CD4-positive, alpha-beta T cell (primary cell): Measurements from ENCODE around the gene NEURL2. TPM values are rescaled to one million over a fixed set of nuclear protein-coding genes. Genes with fewer than 3 reads are reported as not detected.

Source experiments
- ATAC-seq: fragments of 200-7000 bp; cut with Tn5 transposase; one replicate; pipeline ENCODE4 v1.10.0; 2022; ENCODE audit warnings: mild to moderate bottlenecking; ENCODE audit not compliant: poor library complexity
- CTCF ChIA-PET: fragments of 350-600 bp; sonication (Branson Sonifier 250); formaldehyde crosslinking; loops from one replicate; lab custom pipeline; 2021; ENCODE audit warnings: antibody characterized with exemption, inconsistent platforms; lab: Charles Lee
- POLR2A ChIA-PET: fragments of 350-600 bp; sonication (Branson Sonifier 250); formaldehyde crosslinking; loops from one replicate; lab custom pipeline; 2021; ENCODE audit warnings: antibody characterized with exemption, inconsistent platforms; lab: Charles Lee
- DNase-seq, 14 experiments: peaks; one replicate each; pipeline ENCODE4 v3.0.0-alpha.2; 2013 to 2020; ENCODE audit warnings: mixed read lengths in 2 of 14
- H3K27ac ChIP-seq, 2 donors: one replicate each; pipeline versions ENCODE4 v1.5.1 to v1.7.0; 2013; ENCODE audit warnings: low read length in 2 of 2, low read depth in 1 of 2, mild to moderate bottlenecking in 1 of 2
- H3K27me3 ChIP-seq, 2 experiments: 1 replicate in 1 of 2; 2 replicates in 1 of 2; pipeline versions ENCODE4 v1.6.1 to v1.7.0; 2013; ENCODE audit warnings: low read length in 2 of 2, control low read depth in 1 of 2, mild to moderate bottlenecking in 1 of 2, moderate library complexity in 1 of 2; ENCODE audit not compliant: insufficient read depth in 2 of 2, control insufficient read depth in 1 of 2
- H3K36me3 ChIP-seq: one replicate; pipeline ENCODE4 v1.6.1; 2013; ENCODE audit warnings: low read length, control low read depth; ENCODE audit not compliant: insufficient read depth
- H3K4me1 ChIP-seq: one replicate; pipeline ENCODE4 v1.6.1; 2013; ENCODE audit warnings: low read length, control low read depth; ENCODE audit not compliant: insufficient read depth
- H3K4me3 ChIP-seq: one replicate; pipeline ENCODE4 v1.5.1; 2013; ENCODE audit warnings: mild to moderate bottlenecking, low read length, moderate library complexity
- H3K9me3 ChIP-seq, 2 experiments: 1 replicate in 1 of 2; 2 replicates in 1 of 2; pipeline versions ENCODE4 v1.6.1 to v1.7.0; 2013; ENCODE audit warnings: low read length in 2 of 2, mild to moderate bottlenecking in 2 of 2, control low read depth in 1 of 2, moderate library complexity in 1 of 2; ENCODE audit not compliant: control insufficient read depth in 1 of 2, insufficient read depth in 1 of 2
- H3K27ac Mint-ChIP-seq: one replicate; pipeline ENCODE4 v1.8.0; 2020; ENCODE audit warnings: mixed read lengths
- H3K27me3 Mint-ChIP-seq: one replicate; pipeline ENCODE4 v1.8.0; 2021; ENCODE audit warnings: mixed read lengths
- H3K36me3 Mint-ChIP-seq: one replicate; pipeline ENCODE4 v1.8.0; 2021; ENCODE audit warnings: low read depth, mixed read lengths
- H3K4me1 Mint-ChIP-seq: one replicate; pipeline ENCODE4 v1.8.0; 2021; ENCODE audit warnings: low read depth, mixed read lengths
- H3K4me3 Mint-ChIP-seq: one replicate; pipeline ENCODE4 v1.8.0; 2020; ENCODE audit warnings: mild to moderate bottlenecking, mixed read lengths
- H3K9me3 Mint-ChIP-seq: one replicate; pipeline ENCODE4 v1.8.0; 2020; ENCODE audit warnings: mixed read lengths
- CTCF ChIP-seq: fragments of 200-600 bp; IDR thresholded peaks from one replicate; pipeline ENCODE4 v1.8.0; 2022; ENCODE audit warnings: antibody characterized with exemption, mild to moderate bottlenecking
- intact Hi-C, 2 experiments: fragments of 100-400 bp; cut with DNase I in 1 of 2; cut with micrococcal nuclease in 1 of 2; formaldehyde crosslinking; loops; one replicate each; pipeline versions ENCODE4 v1.15.1 to v1.9.0; 2023 to 2025; cut with DNase I, micrococcal nuclease
- polyA plus RNA-seq, 2 donors: library from polyadenylated mRNA; unstranded; fragments of 120-200 nt; gene quantifications; one replicate each; pipeline ENCODE4 v1.2.1, GENCODE V29; 2013
- total RNA-seq, 174 experiments: library from RNA in 2 of 174; stranded (reverse) in 2 of 174; gene quantifications; one replicate each; pipeline ENCODE4 v1.2.3 and lab custom pipeline; 2021 to 2026

The NEURL2 gene
- total RNA-seq: 1 to 10 TPM; 1.5 to 2.5 TPM
- polyA plus RNA-seq (2013, experiment 1 of 2): 2.3 TPM
- 2.2 TPM for polyA plus RNA-seq (2013, experiment 2 of 2)
- 0.41 to 7.4 (median 2.8) reads per million in 172 experiments for total RNA-seq (lab: John Stamatoyannopoulos, UW)

DNA sequence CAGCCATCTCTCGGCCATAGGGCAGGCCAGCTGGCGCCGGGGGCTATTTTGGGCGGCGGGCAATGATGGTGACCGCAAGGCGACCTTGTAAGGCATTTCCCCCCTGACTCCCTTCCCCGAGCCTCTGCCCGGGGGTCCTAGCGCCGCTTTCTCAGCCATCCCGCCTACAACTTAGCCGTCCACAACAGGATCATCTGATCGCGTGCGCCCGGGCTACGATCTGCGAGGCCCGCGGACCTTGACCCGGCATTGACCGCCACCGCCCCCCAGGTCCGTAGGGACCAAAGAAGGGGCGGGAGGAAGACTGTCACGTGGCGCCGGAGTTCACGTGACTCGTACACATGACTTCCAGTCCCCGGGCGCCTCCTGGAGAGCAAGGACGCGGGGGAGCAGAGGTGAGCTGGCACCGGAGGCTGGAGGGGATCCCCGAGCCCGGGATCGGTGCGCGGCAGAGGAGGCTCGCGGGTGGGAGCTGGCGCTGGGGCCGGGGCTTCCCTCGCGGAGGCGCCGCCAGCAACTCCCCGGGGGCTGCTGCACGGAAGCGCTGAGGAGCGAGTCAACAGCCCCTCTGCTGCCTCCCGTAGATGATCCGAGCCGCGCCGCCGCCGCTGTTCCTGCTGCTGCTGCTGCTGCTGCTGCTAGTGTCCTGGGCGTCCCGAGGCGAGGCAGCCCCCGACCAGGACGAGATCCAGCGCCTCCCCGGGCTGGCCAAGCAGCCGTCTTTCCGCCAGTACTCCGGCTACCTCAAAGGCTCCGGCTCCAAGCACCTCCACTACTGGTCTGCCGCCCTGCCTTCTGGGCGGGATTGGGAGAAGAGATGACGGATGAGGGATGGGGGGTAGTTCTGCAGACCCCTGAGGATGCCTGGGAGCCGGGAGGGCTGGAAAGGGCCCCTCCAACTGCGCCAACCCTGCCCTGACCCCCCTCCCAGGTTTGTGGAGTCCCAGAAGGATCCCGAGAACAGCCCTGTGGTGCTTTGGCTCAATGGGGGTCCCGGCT is at the start of gene NEURL2, which contains the start of gene CTSA:
TSS of gene NEURL2 (minus strand) at position 224 of the 999 bp plus-strand sequence. CDS start at position 7, 217 bp downstream.
TSS of gene CTSA (plus strand) at position 351 of the 999 bp plus-strand sequence. CDS start at position 585, 234 bp downstream.
- peaks cover 48% of the 10 kb centered on the region for H3K4me1 ChIP-seq
- ATAC-seq: peak; percentile 79
- ChIA-PET CTCF (interaction anchor here (0.7 to 1.6 kb wide), 5 partner anchors 10 to 67 kb away, joined by 3 to 5 read pairs (median 4); partner anchors contain the start of gene ZSWIM1), POLR2A (interaction anchor here (0.7 to 8.2 kb wide), 13 partner anchors 10 to 92 kb away, joined by 3 to 105 read pairs (median 5); partner anchors contain the start of genes ACOT8, PCIF1, SNX21 and ZNF335)
- Mint-ChIP-seq H3K9me3 (no peaks in the 10 kb centered on the region), H3K4me1 (peaks cover 51% of the 10 kb centered on the region), H3K27me3 (no peaks in the 10 kb centered on the region), H3K27ac (peak within 1 kb of the TSS; percentile 84), H3K36me3 (peaks cover 32% of the 10 kb centered on the region), H3K4me3 (peak within 1 kb of the TSS; percentile 96)
- H3K27ac ChIP-seq: peak within 1 kb of the TSS; percentile 50 to 65
- intact Hi-C loops: loop anchor here (1.0 to 5.0 kb wide), 7 partner anchors 10 to 80 kb away; partner anchors contain the start of genes ACOT8 (in 2 of the 2), PCIF1 (in 2 of the 2), ZSWIM3 (in 2 of the 2) and UBE2C (in 1 of the 2)
- no peak for TF ChIP-seq CTCF
- no peaks in the 10 kb centered on the region for H3K9me3 ChIP-seq
- peak within 1 kb of the TSS; percentile 93 for H3K4me3 ChIP-seq
- H3K36me3 ChIP-seq: peaks cover 35% of the 10 kb centered on the region
- DNase-seq: peak; percentile 64 to 92 (median 76)
- no peaks in the 10 kb centered on the region for H3K27me3 ChIP-seq

DNA sequence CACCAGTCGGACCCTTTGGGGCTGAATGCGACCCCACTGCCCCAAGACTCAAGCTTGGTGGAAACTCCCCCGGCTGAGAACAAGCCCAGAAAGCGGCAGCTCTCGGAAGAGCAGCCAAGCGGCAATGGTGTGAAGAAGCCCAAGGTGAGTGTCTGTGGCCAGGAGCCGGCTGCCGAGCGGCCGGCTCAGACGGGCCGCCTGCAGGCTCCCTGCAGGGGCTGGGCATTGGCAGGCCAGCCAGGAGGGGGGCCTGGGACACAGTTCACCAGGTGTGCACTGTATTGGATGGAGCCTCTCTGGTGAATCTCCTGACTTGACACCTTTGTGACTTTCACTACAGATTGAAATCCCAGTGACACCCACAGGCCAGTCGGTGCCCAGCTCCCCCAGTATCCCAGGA is 49.5 kb upstream of the NEURL2 start:
- no peak overlapping the region for H3K27ac ChIP-seq
- Mint-ChIP-seq H3K36me3 (peaks cover 71% of the 10 kb centered on the region), H3K27ac (no peak overlapping the region), H3K4me1 (peaks cover 20% of the 10 kb centered on the region), H3K27me3 (no peaks in the 10 kb centered on the region), H3K4me3 (no peak overlapping the region), H3K9me3 (no peaks in the 10 kb centered on the region)
- no peak for ATAC-seq
- no peak for TF ChIP-seq CTCF
- intact Hi-C loops: no loop called here
- no peak for DNase-seq
- H3K27me3 ChIP-seq: no peaks in the 10 kb centered on the region
- no peak overlapping the region for H3K4me3 ChIP-seq
- POLR2A ChIA-PET: interaction anchor here (0.7 to 0.8 kb wide), 2 partner anchors 8 to 11 kb away, joined by 3 read pairs; no protein-coding TSS in a partner anchor
- H3K36me3 ChIP-seq: peaks cover 82% of the 10 kb centered on the region
- no peaks in the 10 kb centered on the region for H3K9me3 ChIP-seq
- H3K4me1 ChIP-seq: peaks cover 28% of the 10 kb centered on the region
- CTCF ChIA-PET: no interaction called here

DNA sequence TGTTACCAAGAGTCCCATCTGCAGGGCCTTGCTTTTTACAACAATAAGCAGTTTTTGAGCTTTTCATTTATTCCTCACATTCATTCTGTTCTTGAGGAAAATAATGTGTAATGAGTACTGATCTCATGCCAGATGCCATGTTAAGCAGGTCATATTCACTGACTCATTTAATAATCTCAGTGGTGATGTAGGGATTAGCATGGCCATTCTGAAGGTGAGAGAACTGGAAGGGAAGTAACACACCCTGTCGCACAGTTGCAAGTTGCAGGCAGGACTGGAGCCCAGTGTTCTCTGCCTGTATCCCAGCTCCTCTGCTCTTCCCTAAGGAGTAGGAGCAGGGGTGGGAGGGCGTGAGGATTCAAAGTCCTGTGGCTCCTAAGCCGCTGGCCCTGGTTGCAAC is 49.0 kb upstream of the NEURL2 start:
- intact Hi-C loops: no loop called here
- no peak overlapping the region for H3K4me3 ChIP-seq
- H3K9me3 ChIP-seq: no peaks in the 10 kb centered on the region
- TF ChIP-seq CTCF: no peak
- H3K27ac Mint-ChIP-seq: no peak overlapping the region
- no peak for ATAC-seq
- peak overlapping the region; percentile 1 for H3K4me3 Mint-ChIP-seq
- peaks cover 71% of the 10 kb centered on the region for H3K36me3 Mint-ChIP-seq
- CTCF ChIA-PET: no interaction called here
- no peaks in the 10 kb centered on the region for H3K9me3 Mint-ChIP-seq
- H3K27me3 Mint-ChIP-seq: no peaks in the 10 kb centered on the region
- no peak overlapping the region for H3K27ac ChIP-seq
- no peak for DNase-seq
- H3K27me3 ChIP-seq: no peaks in the 10 kb centered on the region
- POLR2A ChIA-PET: interaction anchor here (0.7 to 0.8 kb wide), 2 partner anchors 8 to 12 kb away, joined by 3 read pairs; no protein-coding TSS in a partner anchor
- peaks cover 25% of the 10 kb centered on the region for H3K4me1 ChIP-seq
- H3K36me3 ChIP-seq: peaks cover 77% of the 10 kb centered on the region
- H3K4me1 Mint-ChIP-seq: peaks cover 25% of the 10 kb centered on the region
